Neural progenitor cell (in vitro differentiated cells): ENCODE data around the gene TMEM203. TPM values are rescaled to one million over a fixed set of nuclear protein-coding genes. Genes with fewer than 3 reads are reported as not detected.

Source experiments
- DNase-seq: peaks from one replicate; pipeline ENCODE4 v3.0.0-alpha.2; 2016; ENCODE audit warnings: low spot score
- H2AFZ ChIP-seq: fragments of 200-600 bp; sonication (generic); replicated peaks from 2 replicates; pipeline ENCODE4 v1.6.1; 2016; ENCODE audit warnings: antibody characterized with exemption
- H3F3A ChIP-seq: fragments of 200-600 bp; sonication (generic); 2 replicates; pipeline ENCODE4 v1.6.1; 2016; ENCODE audit warnings: antibody characterized with exemption, low read depth
- H3K27ac ChIP-seq: fragments of 200-600 bp; sonication (generic); 2 replicates; pipeline ENCODE4 v1.5.1; 2016; ENCODE audit warnings: mild to moderate bottlenecking
- H3K27me3 ChIP-seq: fragments of 200-600 bp; sonication (generic); 2 replicates; pipeline ENCODE4 v1.6.1; 2016; ENCODE audit warnings: mild to moderate bottlenecking, moderate library complexity
- H3K36me3 ChIP-seq: fragments of 200-600 bp; sonication (generic); 2 replicates; pipeline ENCODE4 v1.5.1; 2016
- H3K4me1 ChIP-seq: fragments of 200-600 bp; sonication (generic); 2 replicates; pipeline ENCODE4 v1.6.1; 2016; ENCODE audit warnings: mixed run types
- H3K4me2 ChIP-seq: fragments of 200-600 bp; sonication (generic); 2 replicates; pipeline ENCODE4 v1.6.1; 2016
- H3K4me3 ChIP-seq: fragments of 200-600 bp; sonication (generic); 2 replicates; pipeline ENCODE4 v1.5.1; 2016
- H3K79me2 ChIP-seq: fragments of 200-600 bp; sonication (generic); 2 replicates; pipeline ENCODE4 v1.6.1; 2016; ENCODE audit warnings: low read depth
- H3K9ac ChIP-seq: fragments of 200-600 bp; sonication (generic); 2 replicates; pipeline ENCODE4 v1.6.1; 2016
- H3K9me3 ChIP-seq: fragments of 200-600 bp; sonication (generic); 2 replicates; pipeline ENCODE4 v1.5.1; 2016; ENCODE audit warnings: low read depth
- H4K20me1 ChIP-seq: fragments of 200-600 bp; sonication (generic); 2 replicates; pipeline ENCODE4 v1.6.1; 2016; ENCODE audit warnings: low read depth
- H3K27ac Mint-ChIP-seq: 3 replicates; pipeline ENCODE4 v1.8.0; 2021; ENCODE audit warnings: mixed read lengths
- H3K27me3 Mint-ChIP-seq: 2 replicates; pipeline ENCODE4 v1.8.0; 2022; ENCODE audit warnings: low read depth, mild to moderate bottlenecking, inconsistent platforms, moderate library complexity, mixed read lengths; ENCODE audit not compliant: insufficient read depth
- H3K36me3 Mint-ChIP-seq: 3 replicates; pipeline ENCODE4 v1.8.0; 2021; ENCODE audit warnings: mixed read lengths
- H3K4me1 Mint-ChIP-seq: 3 replicates; pipeline ENCODE4 v1.8.0; 2021; ENCODE audit warnings: mixed read lengths
- H3K4me3 Mint-ChIP-seq: 3 replicates; pipeline ENCODE4 v1.8.0; 2021; ENCODE audit warnings: mild to moderate bottlenecking, moderate library complexity, mixed read lengths
- H3K9me3 Mint-ChIP-seq: 3 replicates; pipeline ENCODE4 v1.8.0; 2020; ENCODE audit warnings: mixed read lengths
- CTCF ChIP-seq: fragments of 200-600 bp; sonication (generic); IDR thresholded peaks from 2 replicates; pipeline ENCODE4 v1.5.1; 2017; ENCODE audit warnings: antibody characterized with exemption, mild to moderate bottlenecking
- EZH2 ChIP-seq: fragments of 200-600 bp; sonication (generic); IDR thresholded peaks from 2 replicates; pipeline ENCODE4 v1.6.1; 2017; ENCODE audit warnings: antibody characterized with exemption, mild to moderate bottlenecking, moderate library complexity
- EZH2phosphoT487 ChIP-seq: fragments of 200-600 bp; sonication (generic); IDR thresholded peaks from 2 replicates; pipeline ENCODE4 v1.6.1; 2017; ENCODE audit warnings: antibody characterized with exemption
- total RNA-seq: library from RNA; depleted of rRNA; stranded (reverse); fragments of >200 nt; gene quantifications from 2 replicates; pipeline ENCODE4 v1.2.3, GENCODE V29; 2015; ENCODE audit warnings: low replicate concordance

TMEM203 gene
- total RNA-seq, 1 donor from 2014 or later: 21.6 TPM

- Histone ChIP-seq H3K27me3 (peaks cover 35% of the 10 kb centered on the region), H3K36me3 (no peaks in the 10 kb centered on the region), H3K4me1 (peaks cover 11% of the 10 kb centered on the region), H3K4me3 (no peak overlapping the region), H3K4me2 (no peak overlapping the region), H3K9me3 (no peaks in the 10 kb centered on the region), H3K27ac (no peak overlapping the region), H3F3A (peaks cover 10% of the 10 kb centered on the region), H3K79me2 (no peaks in the 10 kb centered on the region), H2AFZ (no peak overlapping the region), H3K9ac (no peak overlapping the region), H4K20me1 (peaks cover 36% of the 10 kb centered on the region)
- Mint-ChIP-seq H3K27ac (no peak overlapping the region), H3K27me3 (peaks cover 4% of the 10 kb centered on the region), H3K9me3 (no peaks in the 10 kb centered on the region), H3K4me3 (no peak overlapping the region), H3K4me1 (no peaks in the 10 kb centered on the region), H3K36me3 (peaks cover 3% of the 10 kb centered on the region)
- DNase-seq: no peak
- TF ChIP-seq CTCF: no peak
- no peak for TF ChIP-seq EZH2
- TF ChIP-seq EZH2phosphoT487: no peak
These were observed 27.1 kb downstream of the TMEM203 start for GRCh38 chr9:137178201-137178938.

GRCh38 chr9:137176302-137177182 is 28.9 kb downstream of the TMEM203 start:
- Mint-ChIP-seq H3K27me3 (peaks cover 6% of the 10 kb centered on the region), H3K4me1 (no peaks in the 10 kb centered on the region), H3K36me3 (no peaks in the 10 kb centered on the region), H3K9me3 (no peaks in the 10 kb centered on the region), H3K27ac (no peak overlapping the region), H3K4me3 (no peak overlapping the region)
- Histone ChIP-seq H3K4me3 (no peak overlapping the region), H3K9ac (no peak overlapping the region), H2AFZ (no peak overlapping the region), H3K27me3 (peaks cover 53% of the 10 kb centered on the region), H3K27ac (no peak overlapping the region), H3K36me3 (no peaks in the 10 kb centered on the region), H3F3A (peaks cover 10% of the 10 kb centered on the region), H3K4me2 (no peak overlapping the region), H3K79me2 (no peaks in the 10 kb centered on the region), H3K4me1 (peaks cover 11% of the 10 kb centered on the region), H4K20me1 (peaks cover 36% of the 10 kb centered on the region), H3K9me3 (no peaks in the 10 kb centered on the region)
- peak; percentile 57 for DNase-seq
- no peak for TF ChIP-seq EZH2phosphoT487
- TF ChIP-seq CTCF: peak; percentile 43

GRCh38 chr9:137175345-137175961 is 30.0 kb downstream of the TMEM203 start:
- DNase-seq: peak; percentile 62
- Mint-ChIP-seq H3K4me1 (no peaks in the 10 kb centered on the region), H3K9me3 (no peaks in the 10 kb centered on the region), H3K27ac (no peak overlapping the region), H3K36me3 (no peaks in the 10 kb centered on the region), H3K27me3 (peaks cover 16% of the 10 kb centered on the region), H3K4me3 (no peak overlapping the region)
- TF ChIP-seq EZH2 (no peak), EZH2phosphoT487 (no peak), CTCF (peak; percentile 50)
- H3K36me3 ChIP-seq: no peaks in the 10 kb centered on the region
- H3F3A ChIP-seq: peaks cover 10% of the 10 kb centered on the region
- no peaks in the 10 kb centered on the region for H3K79me2 ChIP-seq
- peaks cover 64% of the 10 kb centered on the region for H3K27me3 ChIP-seq
- H4K20me1 ChIP-seq: peaks cover 38% of the 10 kb centered on the region
- peaks cover 11% of the 10 kb centered on the region for H3K4me1 ChIP-seq
- H3K4me3 ChIP-seq: peak overlapping the region; percentile 21
- no peak overlapping the region for H3K9ac ChIP-seq
- H3K9me3 ChIP-seq: no peaks in the 10 kb centered on the region
- peak overlapping the region; percentile 68 for H3K4me2 ChIP-seq
- H2AFZ ChIP-seq: no peak overlapping the region
- H3K27ac ChIP-seq: no peak overlapping the region
